ENCODE data around the gene GRIN3A. TPM values are rescaled to one million over a fixed set of nuclear protein-coding genes. Genes with fewer than 3 reads are reported as not detected.
A peak's percentile ranks its signal among the peaks of the same experiment; 100 is the strongest.

Gene GRIN3A
- total RNA-seq, 1 donor from 2014 or later = not detected

DNA sequence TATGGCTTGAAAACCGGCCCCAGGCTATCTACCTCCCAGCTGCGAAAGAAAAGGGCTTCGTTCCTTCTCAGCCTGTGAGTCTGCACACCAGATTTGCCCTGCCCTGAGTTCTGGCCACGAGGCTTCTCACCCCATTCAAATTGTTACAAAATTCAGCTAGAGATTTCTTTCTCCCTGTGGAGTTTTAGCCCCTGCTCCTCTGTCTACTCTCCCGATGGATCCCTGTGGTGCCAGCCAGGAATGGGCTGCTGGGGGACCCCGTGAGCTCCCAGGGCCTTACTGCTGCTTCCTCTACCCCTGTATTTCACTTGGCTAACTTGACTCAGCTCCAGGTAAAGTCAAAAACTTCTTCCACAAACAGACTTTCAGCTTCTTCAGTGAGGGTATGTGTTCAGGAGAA is 214.1 kb downstream of the GRIN3A start:
- Histone ChIP-seq H2AFZ (replicated peaks) (peak overlapping the region; percentile 44), H3K27ac (no peak overlapping the region), H3F3A (ENCODE audit: low read depth) (no peaks in the 10 kb centered on the region), H4K20me1 (ENCODE audit: low read depth) (no peaks in the 10 kb centered on the region), H3K9me3 (ENCODE audit: low read depth) (no peaks in the 10 kb centered on the region), H3K36me3 (no peaks in the 10 kb centered on the region), H3K9ac (no peak overlapping the region), H3K27me3 (no peaks in the 10 kb centered on the region), H3K4me2 (no peak overlapping the region), H3K4me3 (no peak overlapping the region), H3K79me2 (ENCODE audit: low read depth) (no peaks in the 10 kb centered on the region), H3K4me1 (no peaks in the 10 kb centered on the region)
- no peak overlapping the region for H3K4me3 Mint-ChIP-seq
- H3K27ac Mint-ChIP-seq = no peak overlapping the region
- no peaks in the 10 kb centered on the region for H3K4me1 Mint-ChIP-seq
- H3K27me3 Mint-ChIP-seq (ENCODE audit: insufficient read depth, low read depth) = no peaks in the 10 kb centered on the region
- H3K9me3 Mint-ChIP-seq = no peaks in the 10 kb centered on the region
- no peaks in the 10 kb centered on the region for H3K36me3 Mint-ChIP-seq
- TF ChIP-seq EZH2phosphoT487 (IDR thresholded peaks at IDR 0.05) (no peak), EZH2 (IDR thresholded peaks at IDR 0.05) (no peak)
- TF ChIP-seq, protein P1, sequence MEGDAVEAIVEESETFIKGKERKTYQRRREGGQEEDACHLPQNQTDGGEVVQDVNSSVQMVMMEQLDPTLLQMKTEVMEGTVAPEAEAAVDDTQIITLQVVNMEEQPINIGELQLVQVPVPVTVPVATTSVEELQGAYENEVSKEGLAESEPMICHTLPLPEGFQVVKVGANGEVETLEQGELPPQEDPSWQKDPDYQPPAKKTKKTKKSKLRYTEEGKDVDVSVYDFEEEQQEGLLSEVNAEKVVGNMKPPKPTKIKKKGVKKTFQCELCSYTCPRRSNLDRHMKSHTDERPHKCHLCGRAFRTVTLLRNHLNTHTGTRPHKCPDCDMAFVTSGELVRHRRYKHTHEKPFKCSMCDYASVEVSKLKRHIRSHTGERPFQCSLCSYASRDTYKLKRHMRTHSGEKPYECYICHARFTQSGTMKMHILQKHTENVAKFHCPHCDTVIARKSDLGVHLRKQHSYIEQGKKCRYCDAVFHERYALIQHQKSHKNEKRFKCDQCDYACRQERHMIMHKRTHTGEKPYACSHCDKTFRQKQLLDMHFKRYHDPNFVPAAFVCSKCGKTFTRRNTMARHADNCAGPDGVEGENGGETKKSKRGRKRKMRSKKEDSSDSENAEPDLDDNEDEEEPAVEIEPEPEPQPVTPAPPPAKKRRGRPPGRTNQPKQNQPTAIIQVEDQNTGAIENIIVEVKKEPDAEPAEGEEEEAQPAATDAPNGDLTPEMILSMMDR (IDR thresholded peaks at IDR 0.05) = no peak
- DNase-seq (ENCODE audit: low spot score) = no peak

Other genes starting within 250 kb of the GRIN3A start
- gene RNF20, start 204.8 kb downstream of the GRIN3A start, total RNA-seq (ENCODE audit: low replicate concordance) = 32.2 and 37.0 TPM in 2 replicates
- not detected in 2 replicates for gene PPP3R2, start 143.7 kb downstream of the GRIN3A start, total RNA-seq (ENCODE audit: low replicate concordance)